Spleen (tissue), 11 donors: ENCODE data around the gene TMEM243. TPM values are rescaled to one million over a fixed set of nuclear protein-coding genes. Genes with fewer than 3 reads are reported as not detected.
A peak's percentile ranks its signal among the peaks of the same experiment; 100 is the strongest.

Experiments used
- DNase-seq: peaks from one replicate; pipeline ENCODE4 v3.0.0-alpha.2; 2020
- H3K27ac ChIP-seq, 8 donors: fragments of 200-600 bp; sonication (generic) in 7 of 8; 1 replicate in 4 of 8; 2 replicates in 4 of 8; pipeline versions ENCODE4 v1.5.0 to v1.8.0; 2016 to 2021; ENCODE audit warnings: inconsistent platforms in 4 of 8, mild to moderate bottlenecking in 4 of 8, moderate library complexity in 1 of 8
- H3K27me3 ChIP-seq, 7 donors: fragments of 200-600 bp; sonication (generic) in 6 of 7; replicated peaks in 1 of 7; 1 replicate in 4 of 7; 2 replicates in 3 of 7; pipeline versions ENCODE4 v1.5.0 to v1.8.0; 2016 to 2021; ENCODE audit warnings: inconsistent platforms in 3 of 7, mild to moderate bottlenecking in 1 of 7
- H3K36me3 ChIP-seq, 6 donors: fragments of 200-600 bp; sonication (generic) in 5 of 6; 1 replicate in 4 of 6; 2 replicates in 2 of 6; pipeline versions ENCODE4 v1.5.0 to v1.8.0; 2016 to 2021; ENCODE audit warnings: inconsistent platforms in 2 of 6
- H3K4me1 ChIP-seq, 6 donors: fragments of 200-600 bp; sonication (generic) in 5 of 6; 1 replicate in 3 of 6; 2 replicates in 3 of 6; pipeline versions ENCODE4 v1.5.0 to v1.8.0; 2016 to 2021; ENCODE audit warnings: inconsistent platforms in 3 of 6
- H3K4me3 ChIP-seq, 8 donors: fragments of 200-600 bp; sonication (generic) in 7 of 8; 1 replicate in 4 of 8; 2 replicates in 4 of 8; pipeline versions ENCODE4 v1.5.0 to v1.8.0; 2016 to 2021; ENCODE audit warnings: inconsistent platforms in 4 of 8, mild to moderate bottlenecking in 4 of 8, moderate library complexity in 2 of 8
- H3K9me3 ChIP-seq, 8 donors: fragments of 200-600 bp; sonication (generic) in 7 of 8; 1 replicate in 4 of 8; 2 replicates in 4 of 8; pipeline versions ENCODE4 v1.5.0 to v1.8.0; 2016 to 2021; ENCODE audit warnings: inconsistent platforms in 4 of 8
- CTCF ChIP-seq, 11 experiments: fragments of 200-600 bp in 7 of 11; fragments of 450-650 bp in 4 of 11; sonication (generic) in 4 of 11; IDR thresholded peaks in 8 of 11; conservative IDR thresholded peaks in 3 of 11; 1 replicate in 7 of 11; 2 replicates in 4 of 11; pipeline versions ENCODE4 v1.4.0 to v1.8.0; 2016 to 2021; ENCODE audit warnings: antibody characterized with exemption in 11 of 11, inconsistent platforms in 4 of 11, mild to moderate bottlenecking in 1 of 11
- POLR2A ChIP-seq, 3 donors: fragments of 450-650 bp; IDR thresholded peaks; one replicate each; pipeline ENCODE4 v1.5.1; 2017; ENCODE audit warnings: antibody characterized with exemption in 3 of 3, mild to moderate bottlenecking in 1 of 3
- POLR2AphosphoS5 ChIP-seq, 3 donors: sonication (generic); formaldehyde crosslinking; IDR thresholded peaks; one replicate each; pipeline ENCODE4 v1.5.1; 2017; ENCODE audit warnings: antibody characterized with exemption in 3 of 3
- WGBS, 5 donors: extraction: QIAGEN DNeasy Blood & Tissue Kit in 3 of 5; methylation state at CpG; one replicate each; pipeline versions ENCODE4 v1.1.5 to v1.1.7; 2013 to 2018; 5-methylcytosine and 5-hydroxymethylcytosine counted together
- intact Hi-C: fragments of 100-400 bp; cut with DNase I; formaldehyde crosslinking; loops from one replicate; pipeline ENCODE4 v1.15.0; 2023; ENCODE audit warnings: low total_unique reads
- polyA plus RNA-seq, 3 donors: library from polyadenylated mRNA; stranded (reverse); fragments of 200-250 nt; gene quantifications; one replicate each; pipeline ENCODE4 v1.2.1, GENCODE V29; 2013
- total RNA-seq, 7 donors: library from RNA; depleted of rRNA in 3 of 7; stranded (reverse); fragments of >200 nt in 3 of 7; fragmentation: NEBNext Ultra II Directional in 4 of 7; extraction: Animal tissue kit (Norgen Biotek cat#: 25700) in 4 of 7; gene quantifications; one replicate each; pipeline versions ENCODE4 v1.1.0 to v1.2.1, GENCODE V29; 2016 to 2021
- donor health status: healthy with polysubstance abuse.
- donor health status: DM: no; HTN: no; CAD: no; lungs with moderate emphysema.
- donor health status: DM: no; HTN: no; CAD: no.
- donor health status: Bipolar disorder and iron deficiency.
- donor health status: healthy.
- donor health status: DM: no; HTN: no; CAD: no.
- donor health status: DM: yes; HTN: yes; CAD: no.

Gene TMEM243
- total and polyA plus RNA-seq, 10 donors: 45.4 to 144 (median 86.4) TPM

- intact Hi-C loops: no loop called here
- no peak for DNase-seq
- TF ChIP-seq CTCF (IDR thresholded peaks at IDR 0.05 in 8 of 11, conservative IDR thresholded peaks at IDR 0.05 in 3 of 11): no peak
- no peak for TF ChIP-seq POLR2A (IDR thresholded peaks at IDR 0.05)
- TF ChIP-seq POLR2AphosphoS5 (IDR thresholded peaks at IDR 0.05): no peak
These were observed 5.7 kb downstream of the TMEM243 start for GRCh38 chr7:87213811-87214210.

GRCh38 chr7:87213252-87213651 is 6.3 kb downstream of the TMEM243 start:
- peaks cover 0 to 18% (median 0%) of the 10 kb centered on the region in 6 donors for H3K36me3 ChIP-seq
- intact Hi-C loops: no loop called here
- H3K27ac ChIP-seq: peak overlapping the region in 6 of 8 donors; percentile 2 to 91 (median 44)
- peaks cover 36 to 99% (median 84%) of the 10 kb centered on the region in 6 donors for H3K4me1 ChIP-seq
- H3K4me3 ChIP-seq: peak overlapping the region in 1 of 8 donors; percentile 3
- H3K27me3 ChIP-seq: no peaks in the 10 kb centered on the region
- no peak for DNase-seq
- TF ChIP-seq CTCF (IDR thresholded peaks at IDR 0.05 in 8 of 11, conservative IDR thresholded peaks at IDR 0.05 in 3 of 11): no peak
- no peak for TF ChIP-seq POLR2AphosphoS5 (IDR thresholded peaks at IDR 0.05)
- no peak for TF ChIP-seq POLR2A (IDR thresholded peaks at IDR 0.05)
- no peaks in the 10 kb centered on the region for H3K9me3 ChIP-seq
- 93 to 100% (median 97%) methylated on average over 1 of the region's 1 CpG for WGBS, 5 donors

More at GRCh38 chr7:87213811-87214210, 5.7 kb downstream of the TMEM243 start:
- 52 to 76% (median 64%) methylated on average over 2 of the region's 2 CpGs for WGBS, 5 donors
- peaks cover 0 to 12% (median 0%) of the 10 kb centered on the region in 6 donors for H3K36me3 ChIP-seq
- H3K27ac ChIP-seq: peak overlapping the region in 4 of 8 donors; percentile 14 to 98 (median 92)
- H3K4me1 ChIP-seq: peaks cover 36 to 99% (median 86%) of the 10 kb centered on the region in 6 donors
- no peaks in the 10 kb centered on the region for H3K9me3 ChIP-seq
- H3K27me3 ChIP-seq: no peaks in the 10 kb centered on the region
- H3K4me3 ChIP-seq: peak overlapping the region in 1 of 8 donors; percentile 3

GRCh38 chr7:87212498-87212897 is 7.0 kb downstream of the TMEM243 start:
- 34 to 55% (median 40%) methylated on average over 1 of the region's 1 CpG for WGBS, 5 donors
- no peaks in the 10 kb centered on the region for H3K9me3 ChIP-seq
- intact Hi-C loops: no loop called here
- peaks cover 29 to 96% (median 80%) of the 10 kb centered on the region in 6 donors for H3K4me1 ChIP-seq
- peak overlapping the region in 6 of 8 donors; percentile 2 to 91 (median 44) for H3K27ac ChIP-seq
- TF ChIP-seq POLR2AphosphoS5 (IDR thresholded peaks at IDR 0.05): no peak
- no peak for TF ChIP-seq POLR2A (IDR thresholded peaks at IDR 0.05)
- no peak for TF ChIP-seq CTCF (IDR thresholded peaks at IDR 0.05 in 8 of 11, conservative IDR thresholded peaks at IDR 0.05 in 3 of 11)
- DNase-seq: no peak
- peak overlapping the region in 1 of 8 donors; percentile 3 for H3K4me3 ChIP-seq
- H3K36me3 ChIP-seq: peaks cover 0 to 24% (median 0%) of the 10 kb centered on the region in 6 donors
- H3K27me3 ChIP-seq: no peaks in the 10 kb centered on the region

- H3K4me3 ChIP-seq: no peak overlapping the region
- peaks cover 4 to 16% (median 15%) of the 10 kb centered on the region in 8 donors for H3K9me3 ChIP-seq
- no peaks in the 10 kb centered on the region for H3K27me3 ChIP-seq
- no peak overlapping the region for H3K27ac ChIP-seq
- no peak for DNase-seq
- TF ChIP-seq POLR2AphosphoS5 (IDR thresholded peaks at IDR 0.05): no peak
- no peak for TF ChIP-seq POLR2A (IDR thresholded peaks at IDR 0.05)
- TF ChIP-seq CTCF (IDR thresholded peaks at IDR 0.05 in 8 of 11, conservative IDR thresholded peaks at IDR 0.05 in 3 of 11): no peak
- peaks cover 0 to 40% (median 8%) of the 10 kb centered on the region in 6 donors for H3K36me3 ChIP-seq
- intact Hi-C loops: no loop called here
- H3K4me1 ChIP-seq: peaks cover 29 to 76% (median 60%) of the 10 kb centered on the region in 6 donors
- 72 to 86% (median 84%) methylated on average over 3 of the region's 3 CpGs for WGBS, 5 donors
These were observed 9.0 kb downstream of the TMEM243 start for GRCh38 chr7:87210506-87210905.
